SK-N-SH (cell line): Measurements from ENCODE around the gene KPTN. TPM values are rescaled to one million over a fixed set of nuclear protein-coding genes. Genes with fewer than 3 reads are reported as not detected.
A peak's percentile ranks its signal among the peaks of the same experiment; 100 is the strongest.

Experiments used
- CTCF ChIA-PET: fragments of 300-600, 350-600 bp; formaldehyde crosslinking; extraction: SDS; loops from one replicate; lab custom pipeline; 2021; lab: Yijun Ruan, JAX
- POLR2A ChIA-PET: fragments of 350-600 bp; sonication (Branson Sonifier 250); formaldehyde crosslinking; extraction: SDS; loops from one replicate; lab custom pipeline; 2020; ENCODE audit warnings: antibody characterized with exemption, inconsistent platforms; lab: Yijun Ruan, JAX
- DNase-seq: peaks from one replicate; pipeline ENCODE4 v3.0.0; 2012
- H2AFZ ChIP-seq: fragments of 200-600 bp; sonication (generic); 2 replicates; pipeline ENCODE4 v1.8.1; 2016; ENCODE audit warnings: antibody characterized with exemption, mild to moderate bottlenecking, low read depth
- H3F3A ChIP-seq: fragments of 200-600 bp; sonication (generic); replicated peaks from 2 replicates; pipeline ENCODE3; 2016; ENCODE audit warnings: antibody characterized with exemption, mild to moderate bottlenecking; ENCODE audit not compliant: insufficient read depth
- H3K27ac ChIP-seq, 2 experiments: fragments of 200-500 bp in 1 of 2; fragments of 200-600 bp in 1 of 2; sonication (Bioruptor generic) in 1 of 2; sonication (generic), shearing (Covaris generic) in 1 of 2; 2 replicates each; pipeline versions ENCODE4 v1.5.1 to v1.6.1; 2014 to 2016; ENCODE audit warnings: low read depth in 2 of 2, inconsistent platforms in 1 of 2, low read length in 1 of 2, mild to moderate bottlenecking in 1 of 2, mixed read lengths in 1 of 2
- H3K27me3 ChIP-seq: fragments of 200-600 bp; sonication (generic), shearing (Covaris generic); 2 replicates; pipeline ENCODE4 v1.6.1; 2016; ENCODE audit warnings: mixed run types; ENCODE audit not compliant: insufficient read depth
- H3K36me3 ChIP-seq, 2 experiments: fragments of 200-500 bp in 1 of 2; fragments of 200-600 bp in 1 of 2; sonication (Bioruptor generic) in 1 of 2; sonication (generic) in 1 of 2; replicated peaks in 1 of 2; 2 replicates each; pipeline versions ENCODE3 to v1.5.1; 2014 to 2016; ENCODE audit warnings: low read length in 1 of 2, mild to moderate bottlenecking in 1 of 2; ENCODE audit not compliant: insufficient read depth in 2 of 2, control insufficient read depth in 1 of 2
- H3K4me1 ChIP-seq, 2 experiments: fragments of 200-500 bp in 1 of 2; fragments of 200-600 bp in 1 of 2; sonication (Bioruptor generic) in 1 of 2; sonication (generic), shearing (Covaris generic) in 1 of 2; 2 replicates each; pipeline versions ENCODE4 v1.5.1 to v1.6.1; 2014 to 2016; ENCODE audit warnings: low read depth in 1 of 2, low read length in 1 of 2, mixed run types in 1 of 2; ENCODE audit not compliant: insufficient read depth in 2 of 2, control insufficient read depth in 1 of 2
- H3K4me2 ChIP-seq: fragments of 200-600 bp; sonication (generic), shearing (Covaris generic); 2 replicates; pipeline ENCODE4 v1.6.1; 2017; ENCODE audit warnings: mixed run types
- H3K4me3 ChIP-seq, 2 experiments: fragments of 200-500 bp in 1 of 2; fragments of 200-600 bp in 1 of 2; sonication (Bioruptor generic) in 1 of 2; sonication (generic), shearing (Covaris generic) in 1 of 2; 2 replicates each; pipeline versions ENCODE4 v1.5.1 to v1.8.1; 2014 to 2016; ENCODE audit warnings: low read depth in 2 of 2, inconsistent platforms in 1 of 2, low read length in 1 of 2, mild to moderate bottlenecking in 1 of 2, mixed read lengths in 1 of 2, moderate library complexity in 1 of 2
- H3K79me2 ChIP-seq: fragments of 200-600 bp; sonication (generic); 2 replicates; pipeline ENCODE4 v1.8.1; 2017; ENCODE audit warnings: mild to moderate bottlenecking; ENCODE audit not compliant: insufficient read depth
- H3K9ac ChIP-seq: fragments of 200-600 bp; sonication (generic); 2 replicates; pipeline ENCODE4 v1.6.1; 2017; ENCODE audit warnings: mixed run types
- H3K9me2 ChIP-seq: fragments of 200-600 bp; sonication (generic); 2 replicates; pipeline ENCODE4 v1.6.1; 2017; ENCODE audit warnings: mixed run types
- H3K9me3 ChIP-seq: fragments of 200-600 bp; sonication (generic); 2 replicates; pipeline ENCODE4 v1.6.1; 2017; ENCODE audit warnings: mixed run types, mild to moderate bottlenecking, moderate library complexity
- H4K20me1 ChIP-seq: fragments of 200-600 bp; sonication (generic); 2 replicates; pipeline ENCODE4 v1.6.1; 2017; ENCODE audit warnings: mild to moderate bottlenecking, mixed run types; ENCODE audit not compliant: insufficient read depth
- CHD2 ChIP-seq: fragments of 150-350 bp; IDR thresholded peaks from 2 replicates; pipeline ENCODE4 v1.6.1; 2018; ENCODE audit warnings: low read length; ENCODE audit not compliant: partially characterized antibody
- EP300 ChIP-seq, 2 experiments: IDR thresholded peaks; 2 replicates each; pipeline versions ENCODE4 v1.4.0 to v1.6.1; 2012; ENCODE audit warnings: borderline replicate concordance in 1 of 2, low read depth in 1 of 2, low read length in 1 of 2
- FOXJ3 ChIP-seq: sonication (generic); formaldehyde crosslinking; IDR thresholded peaks from 2 replicates; pipeline ENCODE4 v1.5.1; 2020; ENCODE audit warnings: mild to moderate bottlenecking, missing genetic modification reagents
- MAX ChIP-seq: IDR thresholded peaks from 2 replicates; pipeline ENCODE4 v1.4.0; 2012; ENCODE audit warnings: low read depth
- MEF2A ChIP-seq: IDR thresholded peaks from 2 replicates; pipeline ENCODE4 v1.4.0; 2012; ENCODE audit warnings: low read depth, borderline replicate concordance
- MXI1 ChIP-seq: IDR thresholded peaks from 2 replicates; pipeline ENCODE4 v1.6.1; 2012; ENCODE audit warnings: mild to moderate bottlenecking, low read depth, low read length, improper control_type of control experiment
- NFIC ChIP-seq: IDR thresholded peaks from 2 replicates; pipeline ENCODE4 v1.4.0; 2012; ENCODE audit warnings: borderline replicate concordance
- NRF1 ChIP-seq: IDR thresholded peaks from 2 replicates; pipeline ENCODE4 v1.6.1; 2012; ENCODE audit warnings: low read depth, mild to moderate bottlenecking, low read length
- POLR2AphosphoS5 ChIP-seq: IDR thresholded peaks from 2 replicates; pipeline ENCODE4 v1.6.1; 2012; ENCODE audit warnings: low read depth, low read length
- RAD21 ChIP-seq: IDR thresholded peaks from 2 replicates; pipeline ENCODE4 v1.6.1; 2012; ENCODE audit warnings: mild to moderate bottlenecking, low read length
- TEAD4 ChIP-seq: IDR thresholded peaks from 2 replicates; pipeline ENCODE4 v1.4.0; 2012; ENCODE audit warnings: mild to moderate bottlenecking, borderline replicate concordance; ENCODE audit not compliant: insufficient read depth
- USF1 ChIP-seq: IDR thresholded peaks from 2 replicates; pipeline ENCODE4 v1.4.0; 2012; ENCODE audit warnings: low read depth, borderline replicate concordance
- WGBS: methylation state at CpG from one replicate; pipeline ENCODE4 v1.1.6; 2017; ENCODE audit warnings: low lambda C conversion rate; 5-methylcytosine and 5-hydroxymethylcytosine counted together
- polyA plus RNA-seq, 3 experiments: library from polyadenylated mRNA; depleted of rRNA; stranded (reverse); fragments of >200 nt; gene quantifications; 2 replicates each; pipeline ENCODE4 v1.2.3, GENCODE V29; 2012

KPTN gene
- polyA plus RNA-seq, 1 of the 3 experiments (the other 2 are of a cell fraction): 15.8 TPM

GRCh38 chr19:47448360-47448727 lies 35.7 kb downstream of the KPTN start:
- no peak overlapping the region for H2AFZ ChIP-seq
- TF ChIP-seq NFIC (no peak), POLR2AphosphoS5 (no peak)
- H3K9me3 ChIP-seq: no peaks in the 10 kb centered on the region
- H3K27me3 ChIP-seq: no peaks in the 10 kb centered on the region; the same call in 1 of the 2 replicates
- H3F3A ChIP-seq: peaks cover 4% of the 10 kb centered on the region
- peaks cover 0 to 9% of the 10 kb centered on the region in 2 experiments; a peak in 2 of 4 replicates for H3K4me1 ChIP-seq
- POLR2A ChIA-PET: interaction anchor here (1.2 to 1.6 kb wide), 3 partner anchors 9 to 59 kb away, joined by 3 to 5 read pairs (median 3); no protein-coding TSS in a partner anchor
- CTCF ChIA-PET: interaction anchor here (1.0 to 8.4 kb wide), 7 partner anchors 13 to 250 kb away, joined by 3 to 80 read pairs (median 5); partner anchors contain the start of gene NAPA
- 0 out of 2 replicates have a peak, but pooled peaks cover 3% of the 10 kb centered on the region for H4K20me1 ChIP-seq
- no peak overlapping the region for H3K9ac ChIP-seq
- 70% methylated on average over 9 of the region's 9 CpGs for WGBS
- no peak overlapping the region for H3K4me2 ChIP-seq
- DNase-seq: no peak
- no peaks in the 10 kb centered on the region for H3K36me3 ChIP-seq
- H3K9me2 ChIP-seq: no peaks in the 10 kb centered on the region
- no peak overlapping the region for H3K27ac ChIP-seq
- H3K79me2 ChIP-seq: no peaks in the 10 kb centered on the region
- H3K4me3 ChIP-seq: no peak overlapping the region

- Histone ChIP-seq H3K4me1 (peaks cover 0 to 9% of the 10 kb centered on the region in 2 experiments; a peak in 2 of 4 replicates), H3K27me3 (no peaks in the 10 kb centered on the region; the same call in 1 of the 2 replicates), H3K9me2 (no peaks in the 10 kb centered on the region), H3K9me3 (no peaks in the 10 kb centered on the region), H3F3A (peaks cover 4% of the 10 kb centered on the region), H3K9ac (no peak overlapping the region), H3K4me2 (peak overlapping the region; percentile 67), H3K79me2 (no peaks in the 10 kb centered on the region), H4K20me1 (0 out of 2 replicates have a peak, but pooled peaks cover 3% of the 10 kb centered on the region), H3K4me3 (peak overlapping the region; percentile 41 to 46; a peak in 3 of 4 replicates), H3K27ac (peak overlapping the region in 1 of 2 experiments; percentile 67; a peak in 1 of 4 replicates), H3K36me3 (no peaks in the 10 kb centered on the region), H2AFZ (no peak overlapping the region; the same call in 1 of the 2 replicates)
- CTCF ChIA-PET: interaction anchor here (1.0 to 8.4 kb wide), 15 partner anchors 8 to 296 kb away, joined by 3 to 80 read pairs (median 4); partner anchors contain the start of genes EHD2, KPTN, NAPA and SLC8A2
- DNase-seq: peak; percentile 97
- WGBS: 23% methylated on average over 72 of the region's 95 CpGs
- POLR2A ChIA-PET: interaction anchor here (0.6 to 1.6 kb wide), 6 partner anchors 9 to 1018 kb away, joined by 3 to 10 read pairs (median 3); partner anchors contain the start of gene KPTN
- peak; percentile 39 for TF ChIP-seq CHD2
- TF ChIP-seq USF1: peak; percentile 22; the same call in 1 of the 2 replicates
- peak; percentile 34 for TF ChIP-seq NRF1
- 0 out of 2 replicates have a peak, but pooled peaks have one; percentile 11 for TF ChIP-seq FOXJ3 (CRISPR knock-in tag)
- peak; percentile 76 for TF ChIP-seq MXI1
- TF ChIP-seq NFIC: no peak
- TF ChIP-seq RAD21: no peak
- no peak for TF ChIP-seq EP300 (IDR thresholded peaks at IDR 0.05; ENCODE audit: borderline replicate concordance in 1 of 2, low read depth in 1 of 2, low read length in 1 of 2)
- TF ChIP-seq MAX: peak; percentile 87
- TF ChIP-seq MEF2A: no peak
- no peak for TF ChIP-seq TEAD4
Measured at GRCh38 chr19:47447470-47448359, 36.3 kb downstream of the KPTN start.
